HG03103 (cell line): Measurements from ENCODE around the gene PLXNB1.
"Not testable (repeated sequence)": the region's sequence is repeated elsewhere in the genome, so short reads cannot be mapped to it uniquely, and the experiment has no call there.

Experiments
- ATAC-seq: cut with Tn5 transposase; IDR thresholded peaks from one replicate; pipeline ENCODE4 v1.9.1; 2021; ENCODE audit warnings: low read depth; ENCODE audit not compliant: unreplicated experiment

PLXNB1 gene, protein sequence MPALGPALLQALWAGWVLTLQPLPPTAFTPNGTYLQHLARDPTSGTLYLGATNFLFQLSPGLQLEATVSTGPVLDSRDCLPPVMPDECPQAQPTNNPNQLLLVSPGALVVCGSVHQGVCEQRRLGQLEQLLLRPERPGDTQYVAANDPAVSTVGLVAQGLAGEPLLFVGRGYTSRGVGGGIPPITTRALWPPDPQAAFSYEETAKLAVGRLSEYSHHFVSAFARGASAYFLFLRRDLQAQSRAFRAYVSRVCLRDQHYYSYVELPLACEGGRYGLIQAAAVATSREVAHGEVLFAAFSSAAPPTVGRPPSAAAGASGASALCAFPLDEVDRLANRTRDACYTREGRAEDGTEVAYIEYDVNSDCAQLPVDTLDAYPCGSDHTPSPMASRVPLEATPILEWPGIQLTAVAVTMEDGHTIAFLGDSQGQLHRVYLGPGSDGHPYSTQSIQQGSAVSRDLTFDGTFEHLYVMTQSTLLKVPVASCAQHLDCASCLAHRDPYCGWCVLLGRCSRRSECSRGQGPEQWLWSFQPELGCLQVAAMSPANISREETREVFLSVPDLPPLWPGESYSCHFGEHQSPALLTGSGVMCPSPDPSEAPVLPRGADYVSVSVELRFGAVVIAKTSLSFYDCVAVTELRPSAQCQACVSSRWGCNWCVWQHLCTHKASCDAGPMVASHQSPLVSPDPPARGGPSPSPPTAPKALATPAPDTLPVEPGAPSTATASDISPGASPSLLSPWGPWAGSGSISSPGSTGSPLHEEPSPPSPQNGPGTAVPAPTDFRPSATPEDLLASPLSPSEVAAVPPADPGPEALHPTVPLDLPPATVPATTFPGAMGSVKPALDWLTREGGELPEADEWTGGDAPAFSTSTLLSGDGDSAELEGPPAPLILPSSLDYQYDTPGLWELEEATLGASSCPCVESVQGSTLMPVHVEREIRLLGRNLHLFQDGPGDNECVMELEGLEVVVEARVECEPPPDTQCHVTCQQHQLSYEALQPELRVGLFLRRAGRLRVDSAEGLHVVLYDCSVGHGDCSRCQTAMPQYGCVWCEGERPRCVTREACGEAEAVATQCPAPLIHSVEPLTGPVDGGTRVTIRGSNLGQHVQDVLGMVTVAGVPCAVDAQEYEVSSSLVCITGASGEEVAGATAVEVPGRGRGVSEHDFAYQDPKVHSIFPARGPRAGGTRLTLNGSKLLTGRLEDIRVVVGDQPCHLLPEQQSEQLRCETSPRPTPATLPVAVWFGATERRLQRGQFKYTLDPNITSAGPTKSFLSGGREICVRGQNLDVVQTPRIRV (N-terminal part only)

DNA sequence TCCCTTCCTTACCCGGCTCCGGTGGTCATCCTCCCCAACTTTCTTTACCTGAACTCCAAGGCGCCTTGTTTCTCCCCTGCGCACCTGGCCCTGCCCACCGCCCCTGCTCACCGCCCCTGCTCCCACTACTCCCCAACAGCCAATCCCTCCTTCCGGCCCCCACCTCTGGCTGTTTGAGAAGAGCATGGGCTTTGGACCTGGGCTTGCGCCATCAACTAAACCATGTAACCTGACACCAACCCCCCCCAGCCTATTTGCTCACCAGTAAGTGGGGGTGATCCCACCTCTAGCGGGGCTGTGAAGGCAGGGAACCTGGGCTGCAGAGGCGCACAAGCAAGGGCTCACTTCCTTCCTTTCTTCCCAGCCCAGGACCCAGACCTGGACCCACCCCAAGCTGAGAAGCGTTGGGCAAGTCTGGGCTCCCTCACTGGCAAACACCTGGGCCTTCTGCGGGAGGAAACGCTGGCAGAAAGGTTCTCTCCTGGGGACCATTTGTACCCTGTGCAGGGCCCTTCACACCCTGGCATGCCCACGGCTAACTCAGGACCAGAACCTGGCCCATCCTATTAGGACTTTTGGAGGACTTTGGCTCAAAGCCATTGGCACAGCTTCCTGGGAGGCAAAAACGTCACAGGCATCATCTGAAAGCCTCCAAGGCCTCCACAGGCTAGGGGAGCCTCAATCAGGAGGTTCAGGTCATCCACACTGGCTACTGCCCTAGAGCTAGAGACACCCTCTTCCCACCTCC is at the start of gene PLXNB1:
PLXNB1 (minus strand) TSS at position 127 of the 748 bp plus-strand sequence. CDS start 5,475 bp downstream, outside the sequence.
- ATAC-seq, result no peak

- no peak for ATAC-seq
These were observed 49.0 kb upstream of the PLXNB1 start for GRCh38 chr3:48478626-48479555.

DNA sequence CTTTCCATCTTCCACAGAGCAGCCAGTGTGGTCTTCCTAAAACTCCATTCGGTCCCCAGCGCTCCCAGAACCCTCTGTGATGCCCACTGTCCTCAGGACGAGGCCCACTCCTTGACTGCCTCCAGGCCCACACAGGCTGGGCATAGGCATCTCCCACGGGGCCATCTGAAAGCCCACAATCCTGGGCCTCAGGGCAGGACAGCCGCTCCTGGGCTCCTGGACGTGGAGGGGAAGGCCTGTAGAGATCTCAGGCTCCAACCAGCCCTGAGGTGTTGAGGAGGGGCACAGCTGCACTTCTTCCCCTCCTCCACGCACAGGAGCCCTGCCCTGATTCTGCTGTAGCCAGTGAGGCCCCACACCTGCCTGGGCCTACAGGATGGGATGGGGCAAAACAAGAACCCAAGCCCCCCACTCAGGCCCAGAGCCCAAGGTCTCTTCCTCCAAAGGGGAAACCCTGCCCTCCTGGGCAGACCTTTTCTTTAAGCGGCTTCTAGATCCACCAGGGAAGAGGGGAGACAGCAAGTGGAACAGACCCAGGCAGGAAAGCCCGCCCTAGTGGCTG is 48.2 kb upstream of the PLXNB1 start:
- no peak for ATAC-seq

DNA sequence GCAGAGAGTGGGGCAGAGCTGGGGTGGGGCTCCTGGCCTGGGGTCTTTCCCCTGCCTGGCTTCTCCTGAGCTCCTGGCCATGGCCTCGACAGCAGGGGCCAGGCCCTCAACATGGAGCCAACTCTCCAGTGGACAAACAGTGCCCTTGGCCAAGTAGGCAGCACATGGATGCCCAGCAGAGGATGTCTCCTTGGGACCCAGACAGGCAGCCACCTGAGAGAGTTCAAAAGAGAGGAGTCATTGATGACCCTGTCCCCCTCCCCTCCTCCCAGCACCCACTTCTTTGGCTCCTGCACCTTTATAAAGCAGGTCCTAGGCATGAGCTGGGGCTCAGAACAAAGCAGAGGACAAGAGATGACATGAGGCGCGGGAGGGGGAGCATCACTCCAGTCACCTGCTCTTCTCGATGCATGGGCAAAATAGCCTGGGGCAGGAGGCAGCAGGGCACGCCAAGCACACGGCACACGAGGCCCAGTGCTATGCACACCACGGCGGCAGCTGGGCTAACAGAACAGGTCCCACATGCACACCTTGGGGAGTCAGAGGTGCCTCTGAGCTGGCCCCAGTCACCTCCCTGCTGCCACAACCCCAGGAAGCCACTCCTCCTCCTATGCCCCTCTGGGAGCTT is 46.7 kb upstream of the PLXNB1 start:
- no peak for ATAC-seq

GRCh38 chr3:48475188-48475587 is 45.3 kb upstream of the PLXNB1 start:
- ATAC-seq, result no peak

GRCh38 chr3:48474619-48475018 is 44.7 kb upstream of the PLXNB1 start:
- ATAC-seq, result no peak

DNA sequence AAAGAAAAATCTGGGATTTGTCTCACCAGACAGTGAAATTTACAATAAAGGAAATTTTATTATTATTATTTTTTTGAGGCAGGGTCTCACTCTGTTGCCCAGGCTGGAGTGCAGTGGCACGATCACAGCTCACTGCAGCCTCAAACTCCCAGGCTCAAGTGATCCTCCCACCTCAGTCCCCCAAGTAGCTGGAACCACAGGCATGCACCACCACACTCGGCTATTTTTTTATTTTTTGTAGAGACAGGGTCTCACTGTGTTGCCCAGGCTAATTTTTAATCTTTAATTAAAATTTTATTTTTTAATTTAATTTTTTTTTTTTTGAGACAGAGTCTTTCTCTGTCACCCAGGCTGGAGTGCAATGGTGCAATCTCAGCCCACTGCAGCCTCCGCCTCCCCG is 44.1 kb upstream of the PLXNB1 start:
- ATAC-seq, result not testable (repeated sequence)

DNA sequence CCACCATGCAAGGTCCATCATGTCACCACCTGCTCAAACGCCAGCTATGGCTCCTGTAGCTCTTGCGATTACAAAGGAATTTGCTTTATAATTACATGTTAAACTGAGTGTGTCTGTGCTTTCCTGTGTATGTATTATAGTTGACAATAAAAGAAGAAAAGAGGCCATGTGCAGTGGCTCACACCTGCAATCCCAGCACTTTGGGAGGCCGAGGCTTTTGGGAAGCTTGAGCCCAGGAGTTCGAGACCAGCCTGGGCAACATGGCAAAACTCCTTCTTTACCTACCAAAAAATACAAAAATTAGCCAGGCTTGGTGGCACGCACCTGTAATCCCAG is 43.7 kb upstream of the PLXNB1 start:
- ATAC-seq, result no peak

DNA sequence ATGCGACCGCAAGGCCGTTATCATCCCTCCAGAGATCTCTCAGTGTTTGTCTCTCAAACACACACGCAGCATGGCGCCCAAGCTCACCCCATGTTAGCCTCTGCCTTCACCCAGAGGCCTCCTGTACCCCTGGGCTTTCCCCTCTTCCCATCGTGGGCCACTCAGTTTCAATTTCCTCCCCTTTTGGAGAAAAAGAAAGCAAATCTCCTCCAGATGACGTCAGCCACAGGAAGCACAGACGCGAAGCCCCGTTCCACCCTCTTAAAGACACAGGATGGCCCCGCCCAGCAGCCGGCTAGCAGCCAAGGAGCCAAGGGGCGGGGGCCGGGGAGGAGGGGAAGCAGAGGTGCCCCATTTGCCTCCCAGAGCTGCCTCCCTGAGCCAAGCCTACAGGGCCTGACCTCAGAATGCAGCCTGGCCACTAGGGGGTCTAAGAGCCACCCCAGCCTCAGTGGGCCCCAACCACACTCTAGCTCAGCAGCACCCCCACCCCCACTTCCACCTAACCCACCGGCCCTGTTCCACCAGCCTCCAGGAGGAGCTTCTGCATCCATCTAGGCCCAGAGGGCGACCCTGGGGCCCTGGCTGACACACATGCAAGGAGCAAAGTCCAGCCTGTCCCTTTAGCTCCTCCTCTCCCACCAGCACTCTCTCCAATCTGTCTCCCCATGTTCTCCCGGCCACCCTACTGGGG is 43.2 kb upstream of the PLXNB1 start:
- peak; percentile 63 for ATAC-seq

GRCh38 chr3:48472673-48472922 is 42.7 kb upstream of the PLXNB1 start:
- peak; percentile 37 for ATAC-seq

DNA sequence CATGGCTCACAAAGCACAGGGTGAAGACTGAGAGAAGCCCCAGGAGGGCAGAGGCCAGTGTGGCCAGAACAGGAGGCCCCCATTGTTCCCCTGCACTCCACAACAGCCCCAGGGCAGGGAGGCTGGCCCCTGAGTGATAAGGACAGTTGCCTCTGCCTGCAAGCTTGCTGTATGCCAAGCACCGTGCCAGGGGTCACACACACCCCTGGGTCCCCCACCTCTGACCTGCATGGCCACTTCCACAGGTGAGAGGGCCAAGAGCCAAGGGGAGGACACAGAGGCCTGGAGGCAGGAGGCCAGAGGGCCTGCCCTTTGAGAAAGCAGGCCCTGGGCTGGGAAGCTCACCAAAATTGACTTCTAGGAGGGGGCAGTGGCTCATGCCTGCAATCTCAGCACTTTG is 40.4 kb upstream of the PLXNB1 start:
- no peak for ATAC-seq

DNA sequence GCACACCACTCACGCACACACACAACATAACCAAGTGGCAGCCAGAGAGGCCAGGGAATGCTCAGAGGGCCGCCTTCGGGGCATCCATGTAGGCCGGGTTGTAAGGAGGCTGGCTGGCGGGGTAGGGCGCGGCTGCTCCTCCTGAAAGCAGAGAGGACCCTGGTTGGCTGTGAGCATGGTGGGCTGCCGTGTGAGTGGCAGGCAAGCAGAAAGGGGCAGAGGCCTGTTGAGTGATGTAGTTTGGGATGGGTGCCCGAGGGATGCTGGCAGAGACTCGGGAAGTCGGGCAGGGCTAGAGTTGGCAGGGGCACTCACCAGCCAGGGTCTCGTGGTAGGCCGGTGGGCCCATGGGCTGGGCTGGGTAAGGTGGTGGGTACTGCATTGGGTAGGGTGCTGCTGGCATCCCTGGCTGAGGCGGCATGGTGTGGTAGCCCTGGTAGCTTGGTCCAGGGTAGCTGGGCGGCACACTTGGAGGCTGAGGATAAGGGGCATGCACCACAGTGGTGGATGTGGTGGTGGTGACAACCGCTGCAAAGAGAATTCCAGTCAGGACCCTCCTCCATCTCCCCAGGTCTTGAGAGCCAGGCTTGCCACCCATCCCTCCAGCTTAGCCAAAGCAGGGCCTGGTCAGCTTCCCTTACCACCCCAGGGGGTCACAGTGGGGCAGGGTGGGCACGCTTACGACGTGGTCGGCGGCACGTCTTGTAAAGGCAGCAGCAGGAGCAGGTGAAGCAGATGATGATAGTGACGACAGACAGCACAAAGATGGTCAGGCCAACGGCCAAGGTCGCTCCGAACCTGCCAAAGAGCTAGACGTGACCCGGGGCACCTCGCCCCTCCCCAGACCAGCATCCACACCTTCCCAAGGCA is 39.4 kb upstream of the PLXNB1 start:
- ATAC-seq, result no peak

GRCh38 chr3:48468329-48468731 is 38.4 kb upstream of the PLXNB1 start:
- ATAC-seq, result no peak

GRCh38 chr3:48467473-48468267 is 37.8 kb upstream of the PLXNB1 start:
- no peak for ATAC-seq

DNA sequence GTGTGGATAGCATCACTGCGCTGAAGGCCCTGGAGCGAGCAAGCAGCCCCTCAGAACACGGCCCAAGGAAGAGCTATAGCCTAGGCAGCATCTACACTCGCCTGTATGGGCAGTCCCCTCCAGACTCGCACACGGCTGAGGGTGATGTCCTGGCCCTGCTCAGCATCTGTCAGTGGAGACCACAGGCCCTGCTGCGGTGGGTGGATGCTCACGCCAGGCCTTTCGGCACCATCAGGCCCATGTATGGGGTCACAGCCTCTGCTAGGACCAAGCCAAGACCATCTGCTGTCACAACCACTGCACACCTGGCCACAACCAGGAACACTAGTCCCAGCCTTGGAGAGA is 37.2 kb upstream of the PLXNB1 start:
- ATAC-seq, result no peak

GRCh38 chr3:48466386-48467109 is 36.7 kb upstream of the PLXNB1 start:
- no peak for ATAC-seq
